CD14-positive monocyte (primary cell): ENCODE measurements around the gene MAP1LC3B. TPM values are rescaled to one million over a fixed set of nuclear protein-coding genes. Genes with fewer than 3 reads are reported as not detected.

ENCODE experiments used
- DNase-seq, 3 donors: peaks; one replicate each; pipeline ENCODE4 v3.0.0-alpha.2; 2011 to 2022
- H2AFZ ChIP-seq: 2 replicates; pipeline ENCODE4 v1.6.0; 2012; ENCODE audit warnings: mild to moderate bottlenecking, low read depth, low read length, inconsistent platforms; ENCODE audit not compliant: insufficient read depth, poor library complexity, severe bottlenecking
- H3K27ac ChIP-seq, 2 donors: 1 replicate in 1 of 2; 2 replicates in 1 of 2; pipeline ENCODE4 v1.5.1; 2012 to 2013; ENCODE audit warnings: low read length in 2 of 2, control low read depth in 1 of 2, inconsistent platforms in 1 of 2, low read depth in 1 of 2, mild to moderate bottlenecking in 1 of 2
- H3K27me3 ChIP-seq, 2 donors: one replicate each; pipeline versions ENCODE4 v1.6.0 to v1.6.1; 2011 to 2013; ENCODE audit warnings: low read length in 2 of 2; ENCODE audit not compliant: control insufficient read depth in 2 of 2, insufficient read depth in 2 of 2
- H3K36me3 ChIP-seq, 2 donors: replicated peaks in 1 of 2; 1 replicate in 1 of 2; 2 replicates in 1 of 2; pipeline versions ENCODE4 v1.5.1 to v1.6.1; 2012 to 2013; ENCODE audit warnings: low read length in 2 of 2, control low read depth in 1 of 2, inconsistent platforms in 1 of 2, mild to moderate bottlenecking in 1 of 2; ENCODE audit not compliant: insufficient read depth in 2 of 2, control insufficient read depth in 1 of 2
- H3K4me1 ChIP-seq, 2 donors: 1 replicate in 1 of 2; 2 replicates in 1 of 2; pipeline versions ENCODE4 v1.5.1 to v1.6.1; 2012 to 2013; ENCODE audit warnings: low read length in 2 of 2, control low read depth in 1 of 2, inconsistent platforms in 1 of 2, mild to moderate bottlenecking in 1 of 2, moderate library complexity in 1 of 2; ENCODE audit not compliant: insufficient read depth in 2 of 2, control insufficient read depth in 1 of 2
- H3K4me2 ChIP-seq: replicated peaks from 2 replicates; pipeline ENCODE3; 2012; ENCODE audit warnings: low read length, moderate library complexity, mild to moderate bottlenecking; ENCODE audit not compliant: poor library complexity, severe bottlenecking; ENCODE audit errors: extremely low read depth
- H3K4me3 ChIP-seq, 3 experiments: fragments of 200-600 bp in 1 of 3; sonication (generic) in 1 of 3; replicated peaks in 1 of 3; 1 replicate in 2 of 3; 2 replicates in 1 of 3; pipeline ENCODE4 v1.5.1; 2011 to 2013; ENCODE audit warnings: low read length in 3 of 3, mild to moderate bottlenecking in 3 of 3, control low read depth in 2 of 3, low read depth in 2 of 3, inconsistent platforms in 1 of 3, moderate library complexity in 1 of 3
- H3K79me2 ChIP-seq: 2 replicates; pipeline ENCODE4 v1.6.0; 2012; ENCODE audit warnings: mild to moderate bottlenecking, control low read depth, inconsistent platforms, low read length, moderate library complexity; ENCODE audit not compliant: insufficient read depth
- H3K9ac ChIP-seq: 2 replicates; pipeline ENCODE4 v1.6.0; 2017; ENCODE audit warnings: low read length, mild to moderate bottlenecking; ENCODE audit not compliant: insufficient read depth, poor library complexity, severe bottlenecking
- H3K9me3 ChIP-seq, 2 donors: replicated peaks in 1 of 2; 1 replicate in 1 of 2; 2 replicates in 1 of 2; pipeline versions ENCODE4 v1.5.1 to v1.6.1; 2012 to 2013; ENCODE audit warnings: low read length in 2 of 2, control low read depth in 1 of 2; ENCODE audit not compliant: control insufficient read depth in 1 of 2, insufficient read depth in 1 of 2
- H4K20me1 ChIP-seq: 2 replicates; pipeline ENCODE4 v1.6.0; 2012; ENCODE audit warnings: mild to moderate bottlenecking, low read length, control low read depth, moderate library complexity; ENCODE audit not compliant: insufficient read depth
- H3K27ac Mint-ChIP-seq, 7 donors: one replicate each; pipeline ENCODE4 v1.8.0; 2020; ENCODE audit warnings: mild to moderate bottlenecking in 7 of 7, mixed read lengths in 7 of 7, moderate library complexity in 6 of 7, inconsistent platforms in 2 of 7
- H3K27me3 Mint-ChIP-seq, 3 donors: one replicate each; pipeline ENCODE4 v1.8.0; 2021 to 2022; ENCODE audit warnings: low read depth in 3 of 3, mild to moderate bottlenecking in 3 of 3, mixed read lengths in 3 of 3, moderate library complexity in 3 of 3, inconsistent platforms in 1 of 3
- H3K36me3 Mint-ChIP-seq, 2 donors: one replicate each; pipeline ENCODE4 v1.8.0; 2020; ENCODE audit warnings: mixed read lengths in 2 of 2, inconsistent platforms in 1 of 2, mild to moderate bottlenecking in 1 of 2
- H3K4me1 Mint-ChIP-seq: one replicate; pipeline ENCODE4 v1.8.0; 2020; ENCODE audit warnings: mild to moderate bottlenecking, mixed read lengths
- H3K4me3 Mint-ChIP-seq, 2 donors: one replicate each; pipeline ENCODE4 v1.8.0; 2020; ENCODE audit warnings: mild to moderate bottlenecking in 2 of 2, mixed read lengths in 2 of 2, moderate library complexity in 1 of 2
- H3K9me3 Mint-ChIP-seq, 7 donors: one replicate each; pipeline ENCODE4 v1.8.0; 2020 to 2022; ENCODE audit warnings: mixed read lengths in 7 of 7, mild to moderate bottlenecking in 6 of 7, moderate library complexity in 6 of 7, inconsistent platforms in 2 of 7
- CTCF ChIP-seq: fragments of 200-600 bp; IDR thresholded peaks from one replicate; pipeline ENCODE4 v1.8.0; 2022; ENCODE audit warnings: antibody characterized with exemption, mild to moderate bottlenecking
- WGBS: methylation state at CpG from one replicate; pipeline ENCODE4 v1.1.5; 2013; ENCODE audit warnings: missing lambda C conversion rate; ENCODE audit not compliant: insufficient coverage; 5-methylcytosine and 5-hydroxymethylcytosine counted together
- intact Hi-C, 2 donors: fragments of 100-400 bp; cut with micrococcal nuclease; formaldehyde crosslinking; loops; one replicate each; pipeline versions ENCODE4 v1.15.0 to v1.15.1; 2023
- polyA plus RNA-seq, 3 donors: library from polyadenylated mRNA; depleted of rRNA in 1 of 3; unstranded in 2 of 3; stranded (reverse) in 1 of 3; fragments of 300-500 nt in 2 of 3; fragments of >200 nt in 1 of 3; fragmentation: Illumina TruSeq in 2 of 3; gene quantifications; 1 replicate in 2 of 3; 2 replicates in 1 of 3; pipeline ENCODE4 v1.2.3, GENCODE V29; 2012 to 2021

MAP1LC3B gene
- polyA plus RNA-seq, 3 donors = 102 to 147 (median 140) TPM

GRCh38 chr16:87418644-87419043, 26.5 kb downstream of the MAP1LC3B start:
- Mint-ChIP-seq H3K9me3 (peaks cover 0 to 3% (median 0%) of the 10 kb centered on the region in 7 donors), H3K27ac (no peak overlapping the region), H3K27me3 (peaks cover 0 to 3% (median 2%) of the 10 kb centered on the region in 3 donors), H3K4me1 (no peaks in the 10 kb centered on the region), H3K36me3 (peaks cover 52 to 79% of the 10 kb centered on the region in 2 donors), H3K4me3 (no peak overlapping the region)
- H3K4me2 ChIP-seq = no peak overlapping the region
- H3K27ac ChIP-seq = no peak overlapping the region
- H3K4me3 ChIP-seq = no peak overlapping the region
- intact Hi-C loops = loop anchor here in 1 of 2 donors (5.0 kb wide), 1 partner anchor 219 kb away; no protein-coding TSS in a partner anchor
- no peak for TF ChIP-seq CTCF
- no peaks in the 10 kb centered on the region for H3K4me1 ChIP-seq
- no peak for DNase-seq
- no peak overlapping the region for H3K9ac ChIP-seq
- WGBS = 85% methylated on average over 4 of the region's 6 CpGs
- no peaks in the 10 kb centered on the region for H3K9me3 ChIP-seq
- no peaks in the 10 kb centered on the region for H4K20me1 ChIP-seq
- H3K36me3 ChIP-seq = peaks cover 28 to 47% of the 10 kb centered on the region in 2 donors
- no peaks in the 10 kb centered on the region for H3K27me3 ChIP-seq
- no peak overlapping the region for H2AFZ ChIP-seq
- H3K79me2 ChIP-seq = no peaks in the 10 kb centered on the region

- H3K4me3 Mint-ChIP-seq = no peak overlapping the region
- Histone ChIP-seq H3K36me3 (peaks cover 22 to 49% of the 10 kb centered on the region in 2 donors), H3K79me2 (no peaks in the 10 kb centered on the region), H3K9me3 (no peaks in the 10 kb centered on the region), H3K4me3 (no peak overlapping the region), H3K9ac (no peak overlapping the region), H3K27ac (no peak overlapping the region), H3K4me2 (no peak overlapping the region), H3K4me1 (no peaks in the 10 kb centered on the region), H3K27me3 (no peaks in the 10 kb centered on the region), H2AFZ (no peak overlapping the region), H4K20me1 (no peaks in the 10 kb centered on the region)
- 97% methylated on average over 23 of the region's 25 CpGs for WGBS
- H3K27ac Mint-ChIP-seq = no peak overlapping the region
- peaks cover 49 to 77% of the 10 kb centered on the region in 2 donors for H3K36me3 Mint-ChIP-seq
- peaks cover 0 to 3% (median 0%) of the 10 kb centered on the region in 7 donors for H3K9me3 Mint-ChIP-seq
- no peak for DNase-seq
- no peaks in the 10 kb centered on the region for H3K4me1 Mint-ChIP-seq
- H3K27me3 Mint-ChIP-seq = peaks cover 0 to 3% (median 2%) of the 10 kb centered on the region in 3 donors
- TF ChIP-seq CTCF = no peak
- intact Hi-C loops = no loop called here
Observed at GRCh38 chr16:87420026-87421002, 28.2 kb downstream of the MAP1LC3B start.
